IgD-negative memory B cell (primary cell): Measurements from ENCODE around the gene UBE2O. TPM values are rescaled to one million over a fixed set of nuclear protein-coding genes. Genes with fewer than 3 reads are reported as not detected.

Experiments
- H3K27ac Mint-ChIP-seq, 3 donors: one replicate each; pipeline ENCODE4 v1.8.0; 2020 to 2022; ENCODE audit warnings: mild to moderate bottlenecking in 3 of 3, mixed read lengths in 3 of 3, moderate library complexity in 1 of 3
- H3K27me3 Mint-ChIP-seq: one replicate; pipeline ENCODE4 v1.8.0; 2021; ENCODE audit warnings: mixed read lengths
- H3K36me3 Mint-ChIP-seq: one replicate; pipeline ENCODE4 v1.8.0; 2020; ENCODE audit warnings: mild to moderate bottlenecking, mixed read lengths
- H3K4me1 Mint-ChIP-seq, 3 donors: one replicate each; pipeline ENCODE4 v1.8.0; 2020 to 2022; ENCODE audit warnings: mixed read lengths in 3 of 3, mild to moderate bottlenecking in 1 of 3
- H3K4me3 Mint-ChIP-seq, 4 donors: one replicate each; pipeline ENCODE4 v1.8.0; 2020 to 2022; ENCODE audit warnings: mild to moderate bottlenecking in 4 of 4, mixed read lengths in 4 of 4, moderate library complexity in 3 of 4
- H3K9me3 Mint-ChIP-seq, 3 donors: one replicate each; pipeline ENCODE4 v1.8.0; 2020 to 2021; ENCODE audit warnings: mixed read lengths in 3 of 3, mild to moderate bottlenecking in 1 of 3
- polyA plus RNA-seq: library from polyadenylated mRNA; unstranded; fragments of 300-500 nt; fragmentation: Illumina TruSeq; gene quantifications from one replicate; pipeline ENCODE4 v1.2.3, GENCODE V29; 2021

The UBE2O gene
- polyA plus RNA-seq, 1 donor from 2014 or later, result 13.8 TPM

- Mint-ChIP-seq H3K27me3 (no peaks in the 10 kb centered on the region), H3K27ac (peak overlapping the region in 1 of 3 donors; percentile 37), H3K9me3 (no peaks in the 10 kb centered on the region), H3K36me3 (peaks cover 5% of the 10 kb centered on the region), H3K4me3 (no peak overlapping the region), H3K4me1 (peaks cover 0 to 5% (median 4%) of the 10 kb centered on the region in 3 donors)
Observed at GRCh38 chr17:76397687-76398522, 55.0 kb downstream of the UBE2O start.

GRCh38 chr17:76397184-76397583 lies 55.8 kb downstream of the UBE2O start:
- H3K27me3 Mint-ChIP-seq, result no peaks in the 10 kb centered on the region
- no peak overlapping the region for H3K4me3 Mint-ChIP-seq
- peaks cover 4% of the 10 kb centered on the region for H3K36me3 Mint-ChIP-seq
- peaks cover 0 to 5% (median 4%) of the 10 kb centered on the region in 3 donors for H3K4me1 Mint-ChIP-seq
- no peak overlapping the region for H3K27ac Mint-ChIP-seq
- no peaks in the 10 kb centered on the region for H3K9me3 Mint-ChIP-seq

- peaks cover 0 to 4% (median 3%) of the 10 kb centered on the region in 3 donors for H3K4me1 Mint-ChIP-seq
- H3K27ac Mint-ChIP-seq, result no peak overlapping the region
- H3K4me3 Mint-ChIP-seq, result no peak overlapping the region
- H3K27me3 Mint-ChIP-seq, result no peaks in the 10 kb centered on the region
- no peaks in the 10 kb centered on the region for H3K36me3 Mint-ChIP-seq
- H3K9me3 Mint-ChIP-seq, result no peaks in the 10 kb centered on the region
Observed at GRCh38 chr17:76395980-76396379, 57.0 kb downstream of the UBE2O start.

GRCh38 chr17:76394166-76394565 lies 58.8 kb downstream of the UBE2O start:
- Mint-ChIP-seq H3K36me3 (peaks cover 2% of the 10 kb centered on the region), H3K27me3 (no peaks in the 10 kb centered on the region), H3K4me1 (peaks cover 0 to 6% (median 4%) of the 10 kb centered on the region in 3 donors), H3K4me3 (no peak overlapping the region), H3K27ac (no peak overlapping the region), H3K9me3 (no peaks in the 10 kb centered on the region)

- Mint-ChIP-seq H3K27me3 (no peaks in the 10 kb centered on the region), H3K4me1 (peaks cover 0 to 4% (median 0%) of the 10 kb centered on the region in 3 donors), H3K9me3 (no peaks in the 10 kb centered on the region), H3K27ac (peak overlapping the region in 2 of 3 donors; percentile 28 to 31), H3K4me3 (no peak overlapping the region), H3K36me3 (peaks cover 2% of the 10 kb centered on the region)
Observed at GRCh38 chr17:76391200-76391715, 61.7 kb downstream of the UBE2O start.

GRCh38 chr17:76390003-76390421 lies 62.9 kb downstream of the UBE2O start:
- Mint-ChIP-seq H3K4me1 (peaks cover 0 to 4% (median 0%) of the 10 kb centered on the region in 3 donors), H3K36me3 (peaks cover 2% of the 10 kb centered on the region), H3K9me3 (no peaks in the 10 kb centered on the region), H3K4me3 (no peak overlapping the region), H3K27me3 (no peaks in the 10 kb centered on the region), H3K27ac (peak overlapping the region in 1 of 3 donors; percentile 18)

- H3K36me3 Mint-ChIP-seq, result peaks cover 2% of the 10 kb centered on the region
- peak overlapping the region in 2 of 3 donors; percentile 18 to 90 for H3K27ac Mint-ChIP-seq
- H3K9me3 Mint-ChIP-seq, result no peaks in the 10 kb centered on the region
- peaks cover 0 to 3% (median 0%) of the 10 kb centered on the region in 3 donors for H3K4me1 Mint-ChIP-seq
- H3K4me3 Mint-ChIP-seq, result peak overlapping the region in 1 of 4 donors; percentile 8
- H3K27me3 Mint-ChIP-seq, result no peaks in the 10 kb centered on the region
Observed at GRCh38 chr17:76388966-76389888, 63.7 kb downstream of the UBE2O start.

GRCh38 chr17:76386966-76387765 lies 65.8 kb downstream of the UBE2O start:
- no peaks in the 10 kb centered on the region for H3K9me3 Mint-ChIP-seq
- H3K4me3 Mint-ChIP-seq, result peak overlapping the region in 1 of 4 donors; percentile 68
- H3K36me3 Mint-ChIP-seq, result peaks cover 2% of the 10 kb centered on the region
- H3K27me3 Mint-ChIP-seq, result peaks cover 3% of the 10 kb centered on the region
- H3K4me1 Mint-ChIP-seq, result peaks cover 0 to 6% (median 3%) of the 10 kb centered on the region in 3 donors
- no peak overlapping the region for H3K27ac Mint-ChIP-seq

GRCh38 chr17:76385892-76386786 lies 66.8 kb downstream of the UBE2O start:
- Mint-ChIP-seq H3K4me3 (peak overlapping the region; percentile 68 to 80 (median 72)), H3K4me1 (peaks cover 0 to 6% (median 3%) of the 10 kb centered on the region in 3 donors), H3K9me3 (no peaks in the 10 kb centered on the region), H3K27ac (no peak overlapping the region), H3K27me3 (peaks cover 3% of the 10 kb centered on the region), H3K36me3 (peaks cover 2% of the 10 kb centered on the region)

GRCh38 chr17:76384987-76385891 lies 67.7 kb downstream of the UBE2O start:
- peaks cover 3% of the 10 kb centered on the region for H3K27me3 Mint-ChIP-seq
- no peaks in the 10 kb centered on the region for H3K9me3 Mint-ChIP-seq
- no peak overlapping the region for H3K27ac Mint-ChIP-seq
- peaks cover 0 to 6% (median 3%) of the 10 kb centered on the region in 3 donors for H3K4me1 Mint-ChIP-seq
- H3K4me3 Mint-ChIP-seq, result peak overlapping the region; percentile 68 to 80 (median 72)
- H3K36me3 Mint-ChIP-seq, result peaks cover 2% of the 10 kb centered on the region

GRCh38 chr17:76384222-76384986 lies 68.5 kb downstream of the UBE2O start, which contains the start of gene SPHK1:
TSS of gene SPHK1 (plus strand) at chr17:76384609. CDS start at chr17:76385645, 1,036 bp downstream.
- Mint-ChIP-seq H3K27me3 (peaks cover 3% of the 10 kb centered on the region), H3K4me3 (peak within 1 kb of the TSS; percentile 64 to 93 (median 84)), H3K36me3 (no peaks in the 10 kb centered on the region), H3K27ac (peak within 1 kb of the TSS in 1 of 3 donors; percentile 59), H3K9me3 (no peaks in the 10 kb centered on the region), H3K4me1 (peaks cover 0 to 4% (median 3%) of the 10 kb centered on the region in 3 donors)
